Measurements from ENCODE around the gene NDUFS4.
"Not testable (repeated sequence)": the region's sequence is repeated elsewhere in the genome, so short reads cannot be mapped to it uniquely, and the experiment has no call there.

NDUFS4 gene

GRCh38 chr5:53571403-53571802 is 11.0 kb downstream of the NDUFS4 start:
- in situ Hi-C loops (cut with HindIII; ENCODE audit: low sequenced_read_pairs) = no loop called here

GRCh38 chr5:53575101-53575500 is 14.7 kb downstream of the NDUFS4 start:
- in situ Hi-C loops (cut with HindIII; ENCODE audit: low sequenced_read_pairs) = no loop called here

GRCh38 chr5:53575831-53576230 is 15.4 kb downstream of the NDUFS4 start:
- in situ Hi-C loops (cut with HindIII; ENCODE audit: low sequenced_read_pairs) = no loop called here

GRCh38 chr5:53576674-53577073 is 16.2 kb downstream of the NDUFS4 start:
- in situ Hi-C loops (cut with HindIII; ENCODE audit: low sequenced_read_pairs) = no loop called here

GRCh38 chr5:53578854-53579253 is 18.4 kb downstream of the NDUFS4 start:
- in situ Hi-C loops (cut with HindIII; ENCODE audit: low sequenced_read_pairs) = no loop called here

GRCh38 chr5:53580547-53580946 is 20.1 kb downstream of the NDUFS4 start:
- in situ Hi-C loops (cut with HindIII; ENCODE audit: low sequenced_read_pairs) = no loop called here

- in situ Hi-C loops (cut with HindIII; ENCODE audit: low sequenced_read_pairs) = no loop called here
These were observed 21.8 kb downstream of the NDUFS4 start for GRCh38 chr5:53582225-53582624.

- in situ Hi-C loops (cut with HindIII; ENCODE audit: low sequenced_read_pairs) = no loop called here
These were observed 30.3 kb downstream of the NDUFS4 start for GRCh38 chr5:53590759-53591158.

GRCh38 chr5:53594419-53594818 is 34.0 kb downstream of the NDUFS4 start:
- in situ Hi-C loops (cut with HindIII; ENCODE audit: low sequenced_read_pairs) = no loop called here

GRCh38 chr5:53597894-53598293 is 37.5 kb downstream of the NDUFS4 start:
- in situ Hi-C loops (cut with HindIII; ENCODE audit: low sequenced_read_pairs) = no loop called here

- in situ Hi-C loops (cut with HindIII; ENCODE audit: low sequenced_read_pairs) = no loop called here
These were observed 41.1 kb downstream of the NDUFS4 start for GRCh38 chr5:53601570-53601969.

GRCh38 chr5:53603009-53603687 is 42.7 kb downstream of the NDUFS4 start:
- in situ Hi-C loops (cut with HindIII; ENCODE audit: low sequenced_read_pairs) = no loop called here

GRCh38 chr5:53604309-53604708 is 43.9 kb downstream of the NDUFS4 start:
- in situ Hi-C loops (cut with HindIII; ENCODE audit: low sequenced_read_pairs) = no loop called here

- in situ Hi-C loops (cut with HindIII; ENCODE audit: low sequenced_read_pairs) = no loop called here
These were observed 47.4 kb downstream of the NDUFS4 start for GRCh38 chr5:53607886-53608285.

- in situ Hi-C loops (cut with HindIII; ENCODE audit: low sequenced_read_pairs) = not testable (repeated sequence)
These were observed 48.5 kb downstream of the NDUFS4 start for GRCh38 chr5:53608897-53609296.

GRCh38 chr5:53613061-53613460 is 52.6 kb downstream of the NDUFS4 start:
- in situ Hi-C loops (cut with HindIII; ENCODE audit: low sequenced_read_pairs) = no loop called here

GRCh38 chr5:53613536-53613935 is 53.1 kb downstream of the NDUFS4 start:
- in situ Hi-C loops (cut with HindIII; ENCODE audit: low sequenced_read_pairs) = no loop called here

GRCh38 chr5:53614376-53614885 is 54.0 kb downstream of the NDUFS4 start:
- in situ Hi-C loops (cut with HindIII; ENCODE audit: low sequenced_read_pairs) = no loop called here

- in situ Hi-C loops (cut with HindIII; ENCODE audit: low sequenced_read_pairs) = no loop called here
These were observed 56.6 kb downstream of the NDUFS4 start for GRCh38 chr5:53616939-53617549.

- in situ Hi-C loops (cut with HindIII; ENCODE audit: low sequenced_read_pairs) = no loop called here
These were observed 70.8 kb downstream of the NDUFS4 start for GRCh38 chr5:53631251-53631650.

GRCh38 chr5:53642061-53642460 is 81.6 kb downstream of the NDUFS4 start:
- in situ Hi-C loops (cut with HindIII; ENCODE audit: low sequenced_read_pairs) = no loop called here

GRCh38 chr5:53643445-53643844 is 83.0 kb downstream of the NDUFS4 start:
- in situ Hi-C loops (cut with HindIII; ENCODE audit: low sequenced_read_pairs) = no loop called here

- in situ Hi-C loops (cut with HindIII; ENCODE audit: low sequenced_read_pairs) = no loop called here
These were observed 84.6 kb downstream of the NDUFS4 start for GRCh38 chr5:53645078-53645477.
